Endothelial cell of hepatic sinusoid (primary cell): ENCODE measurements around the gene FXYD6.

ENCODE experiments used
- in situ Hi-C: cut with HindIII; loops from 2 replicates; pipeline ENCODE4 v1.10.0; 2017; ENCODE audit warnings: low sequenced_read_pairs

Gene FXYD6

DNA sequence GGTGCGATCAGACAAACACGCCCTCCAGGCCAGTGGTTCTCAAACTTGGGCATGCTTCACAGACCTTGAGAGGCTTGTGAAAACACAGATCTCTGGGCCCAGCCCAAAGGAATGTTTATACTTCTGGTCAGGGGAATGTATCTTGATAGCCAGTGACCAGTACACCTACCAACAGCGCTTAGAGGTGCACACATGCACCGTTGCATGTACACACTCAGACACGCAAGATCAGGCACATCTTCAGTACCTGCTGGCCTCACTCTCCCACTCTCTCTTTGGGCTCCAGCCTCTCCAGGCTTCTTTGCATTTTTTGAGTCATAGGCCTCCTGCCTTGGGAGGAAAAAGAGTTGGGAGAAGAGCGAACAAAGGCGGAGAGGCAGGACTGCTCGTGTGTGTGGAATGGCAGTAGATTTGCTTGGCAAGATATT lies 11.7 kb upstream of the FXYD6 start:
- in situ Hi-C loops, result no loop called here

DNA sequence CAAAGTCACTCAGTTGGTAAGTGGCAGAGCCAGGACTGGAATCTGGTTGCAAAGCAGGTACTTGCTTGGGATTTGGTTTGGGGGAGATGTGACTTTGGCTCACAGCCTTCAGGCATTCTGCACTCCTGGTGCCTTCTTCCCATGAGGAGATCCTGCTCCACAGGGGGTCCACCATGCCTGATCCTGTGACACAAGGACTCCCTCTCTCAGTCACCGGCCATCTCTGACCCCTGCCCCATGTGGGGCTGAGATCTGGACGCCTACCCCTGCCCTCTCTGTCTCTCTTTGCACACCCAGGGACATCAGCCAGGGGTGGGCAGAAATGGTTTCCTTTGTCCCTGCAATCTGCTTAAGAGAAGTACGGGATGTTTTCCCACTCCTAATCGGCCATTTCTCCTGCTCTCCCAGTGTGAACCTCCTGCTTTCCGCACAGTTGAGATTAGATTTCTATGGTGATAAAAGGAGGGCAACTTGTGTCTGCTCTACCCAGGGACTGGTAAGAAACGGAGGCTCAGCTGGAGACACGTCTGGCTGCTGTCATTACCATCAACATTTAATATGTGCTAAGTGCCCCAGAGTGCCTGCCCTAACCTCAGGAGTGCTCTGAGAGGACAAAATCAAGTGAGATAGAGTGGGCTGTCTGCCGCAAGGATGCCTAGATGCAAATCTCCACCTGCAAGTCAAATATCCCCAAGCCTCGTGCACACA lies 11.1 kb upstream of the FXYD6 start:
- in situ Hi-C loops, result no loop called here

DNA sequence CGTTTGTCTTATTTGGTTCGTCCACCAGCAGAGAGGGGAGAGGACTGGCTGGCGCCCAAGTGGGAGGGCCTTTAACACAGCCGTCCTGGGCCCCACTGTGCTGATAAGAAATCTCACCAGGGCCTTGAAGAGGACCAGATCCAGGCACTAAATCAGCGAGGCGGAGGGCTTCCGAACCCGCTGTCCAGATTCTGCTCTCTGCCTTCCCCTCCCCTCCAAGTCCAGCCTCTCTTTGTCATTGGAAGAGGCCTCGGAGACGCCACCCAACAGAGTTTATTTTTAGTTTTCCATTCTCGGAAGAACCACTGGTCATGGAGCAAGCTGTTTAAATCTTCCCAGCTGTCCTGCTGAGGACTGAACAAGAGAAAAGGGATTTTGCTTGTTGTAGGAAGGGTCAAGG lies 9.3 kb upstream of the FXYD6 start:
- in situ Hi-C loops, result no loop called here

DNA sequence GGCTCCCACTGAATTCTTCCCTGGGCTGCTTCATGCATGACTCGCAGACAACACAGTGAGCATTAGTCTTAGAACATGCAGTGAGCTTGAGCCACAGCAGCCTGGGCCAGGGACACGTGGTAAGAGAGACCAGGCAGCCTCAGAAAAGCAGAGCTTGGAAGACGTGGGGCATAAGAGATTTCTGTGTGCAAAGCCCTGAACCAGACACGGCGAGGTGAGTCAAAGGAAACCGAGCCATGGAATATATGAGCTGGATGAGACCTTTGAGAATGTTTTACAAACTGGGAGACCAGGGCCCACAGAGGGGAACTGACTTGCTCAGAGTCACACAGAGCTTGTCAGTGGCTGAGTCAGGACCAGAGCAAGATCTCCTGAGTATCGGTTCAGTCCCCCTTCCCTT lies 8.5 kb upstream of the FXYD6 start:
- in situ Hi-C loops, result no loop called here

DNA sequence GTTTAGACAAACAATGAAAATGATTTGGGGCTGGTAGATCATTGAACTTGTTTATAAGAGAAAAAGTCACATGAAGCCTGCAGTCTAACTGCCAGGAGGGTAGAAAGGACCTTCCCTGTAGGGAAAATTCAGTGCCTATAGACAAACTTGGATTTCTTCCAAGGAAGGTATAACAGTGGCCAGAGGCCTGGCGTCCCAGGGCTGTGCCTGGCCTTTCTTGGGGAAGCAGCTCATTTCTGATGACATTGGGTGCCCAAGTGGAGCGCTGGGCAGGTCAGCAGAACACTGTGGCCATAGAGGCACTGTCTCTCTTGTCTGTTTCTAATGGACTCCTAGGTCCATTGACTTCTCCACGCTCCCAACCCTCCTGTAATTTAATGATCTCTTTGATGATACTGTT lies 6.6 kb upstream of the FXYD6 start:
- in situ Hi-C loops, result no loop called here

DNA sequence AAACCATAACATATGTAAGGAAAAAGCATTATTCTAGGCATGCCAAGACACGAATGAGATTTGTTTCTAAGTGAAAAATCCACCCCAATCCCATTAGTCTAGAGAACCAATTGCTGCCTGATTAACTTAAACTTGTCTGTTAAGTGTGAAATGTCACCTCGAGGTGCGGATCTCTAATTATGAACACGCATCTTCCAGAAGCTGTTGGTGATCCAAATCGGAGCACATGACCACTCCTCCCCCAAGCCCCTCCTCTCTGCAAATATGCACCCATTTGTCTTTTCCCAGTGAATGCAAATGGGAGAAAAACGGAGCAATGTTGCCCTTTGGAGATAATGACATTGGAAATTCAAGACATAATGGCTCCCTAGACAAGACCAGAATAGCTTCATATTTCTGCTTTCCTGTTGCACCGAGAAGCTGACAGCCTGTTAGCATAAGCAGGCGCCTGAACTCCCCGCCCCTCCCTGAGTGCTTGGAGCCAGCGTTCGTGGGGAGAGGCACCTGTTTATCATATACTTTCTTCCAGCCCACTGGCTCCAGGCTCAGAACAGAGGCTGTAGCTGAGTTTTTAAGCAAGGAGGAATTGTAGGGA lies 6.0 kb upstream of the FXYD6 start:
- in situ Hi-C loops, result no loop called here

DNA sequence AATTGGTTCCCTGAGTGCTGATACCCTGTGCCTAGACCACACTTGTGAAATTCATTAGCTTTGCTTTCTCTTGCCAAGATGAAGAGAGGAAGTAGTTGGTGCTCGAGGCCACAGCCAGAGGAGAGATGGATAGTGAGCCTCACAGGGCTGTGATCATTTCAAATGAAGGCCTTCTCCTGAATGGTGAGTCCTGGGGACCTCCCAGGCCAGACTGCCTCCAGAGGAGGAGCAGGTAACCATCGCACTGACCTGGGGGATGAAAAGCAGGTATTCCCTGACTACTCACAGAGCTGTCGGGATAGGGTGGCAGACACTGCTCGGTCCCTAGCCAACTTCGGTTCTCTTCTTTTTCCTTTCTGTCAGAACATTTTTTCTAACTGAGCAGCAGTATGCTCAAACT lies 4.8 kb upstream of the FXYD6 start:
- in situ Hi-C loops, result no loop called here

DNA sequence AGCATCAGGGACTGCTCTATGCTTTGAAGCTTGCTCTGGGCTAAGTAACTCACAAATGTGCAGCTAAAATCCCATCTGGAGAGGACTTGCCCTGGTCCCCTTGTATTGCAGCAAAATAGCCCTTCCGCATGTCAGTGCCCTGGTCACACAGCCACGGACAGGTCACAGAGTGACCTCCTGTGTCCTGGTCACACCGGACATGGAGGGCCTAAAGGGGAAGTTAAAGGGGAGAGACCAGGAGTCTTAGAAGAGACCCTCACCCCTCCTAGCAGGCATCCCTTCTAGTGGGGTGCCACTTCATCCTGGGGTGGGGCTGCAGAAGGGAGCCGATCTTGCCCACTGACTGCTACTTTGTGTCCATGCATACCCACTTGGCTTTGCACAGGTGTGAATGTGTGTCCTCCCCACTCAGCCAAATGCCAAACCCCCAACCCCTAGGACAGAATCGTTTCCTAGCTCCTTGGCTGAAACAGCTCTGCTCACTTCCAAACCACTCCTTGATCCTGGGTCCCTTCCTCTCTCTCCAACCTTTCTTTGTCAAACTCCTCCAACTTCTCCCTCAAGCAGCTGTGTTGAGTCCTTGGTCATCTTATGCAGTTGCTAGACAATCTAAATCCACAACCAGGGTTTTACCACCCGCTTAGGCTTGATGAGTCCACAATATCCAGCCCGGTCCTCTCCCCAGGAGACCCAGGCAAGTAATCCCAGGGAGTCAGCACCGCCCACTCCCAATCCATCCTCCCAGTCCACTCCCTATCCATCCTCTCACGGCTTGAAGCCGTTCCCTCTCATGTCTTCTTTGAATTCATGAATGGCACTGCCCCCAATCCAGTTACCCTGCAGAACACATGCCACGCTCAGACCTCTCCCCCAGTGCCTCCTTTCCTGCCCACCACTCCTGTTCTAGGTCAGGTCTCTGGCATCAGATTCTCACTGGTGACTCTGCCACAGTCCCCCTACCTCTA lies 3.3 kb upstream of the FXYD6 start:
- in situ Hi-C loops, result no loop called here

DNA sequence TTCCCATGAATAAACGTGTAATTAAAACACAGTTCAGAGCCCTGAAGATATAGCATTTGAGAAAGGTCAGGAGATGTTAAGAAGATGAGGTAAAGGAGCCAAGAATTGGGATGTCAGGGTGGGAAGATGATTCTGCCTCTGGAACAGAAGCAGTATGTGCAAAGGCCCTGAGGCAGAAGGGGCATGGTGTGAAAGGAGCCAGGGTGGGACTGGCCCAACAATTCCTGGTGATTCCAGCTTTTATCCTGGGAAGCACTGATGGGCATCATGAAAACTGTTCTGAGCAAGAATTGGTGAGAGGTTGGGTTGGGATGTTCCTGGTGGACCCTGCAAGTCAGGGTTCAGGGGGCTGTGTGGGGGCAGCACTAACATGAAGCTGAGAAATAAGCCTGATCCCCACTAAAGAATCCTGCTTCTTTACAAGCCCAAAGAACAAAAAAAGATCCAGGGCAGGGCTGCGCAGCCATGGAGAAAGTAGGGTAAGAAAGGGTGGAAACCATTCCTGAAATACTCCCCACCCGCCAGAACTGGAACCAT lies 2.5 kb upstream of the FXYD6 start:
- in situ Hi-C loops, result no loop called here

DNA sequence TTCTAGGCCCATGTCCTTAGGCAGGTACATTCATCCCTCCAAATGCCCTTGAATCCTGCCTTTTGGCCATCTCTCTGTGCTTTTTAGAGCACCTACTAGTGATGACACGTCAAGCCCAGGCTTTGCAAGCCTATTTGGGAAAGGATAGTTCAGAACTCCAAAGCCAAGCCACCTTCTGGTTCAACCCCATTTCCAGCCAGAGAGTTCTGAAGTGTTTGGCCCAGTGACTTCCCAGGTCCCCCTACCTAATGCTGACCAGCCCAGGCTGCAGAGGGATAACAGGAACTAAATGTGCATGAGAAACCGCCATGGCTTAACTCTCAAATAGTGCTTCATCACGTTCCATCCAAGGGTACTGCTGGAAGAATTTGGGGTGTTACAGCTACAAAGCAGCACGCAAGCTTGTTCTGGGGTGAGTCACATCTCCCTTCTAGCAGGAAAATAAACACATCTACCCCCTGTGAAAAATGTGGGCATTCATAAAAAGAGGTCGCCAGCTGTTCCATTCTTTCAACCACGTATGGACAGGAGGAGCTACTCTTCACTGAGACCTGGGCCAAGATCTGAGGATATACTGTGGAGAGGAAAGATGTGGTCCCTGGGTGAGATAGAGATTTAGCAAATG lies 2.0 kb upstream of the FXYD6 start:
- in situ Hi-C loops, result no loop called here

DNA sequence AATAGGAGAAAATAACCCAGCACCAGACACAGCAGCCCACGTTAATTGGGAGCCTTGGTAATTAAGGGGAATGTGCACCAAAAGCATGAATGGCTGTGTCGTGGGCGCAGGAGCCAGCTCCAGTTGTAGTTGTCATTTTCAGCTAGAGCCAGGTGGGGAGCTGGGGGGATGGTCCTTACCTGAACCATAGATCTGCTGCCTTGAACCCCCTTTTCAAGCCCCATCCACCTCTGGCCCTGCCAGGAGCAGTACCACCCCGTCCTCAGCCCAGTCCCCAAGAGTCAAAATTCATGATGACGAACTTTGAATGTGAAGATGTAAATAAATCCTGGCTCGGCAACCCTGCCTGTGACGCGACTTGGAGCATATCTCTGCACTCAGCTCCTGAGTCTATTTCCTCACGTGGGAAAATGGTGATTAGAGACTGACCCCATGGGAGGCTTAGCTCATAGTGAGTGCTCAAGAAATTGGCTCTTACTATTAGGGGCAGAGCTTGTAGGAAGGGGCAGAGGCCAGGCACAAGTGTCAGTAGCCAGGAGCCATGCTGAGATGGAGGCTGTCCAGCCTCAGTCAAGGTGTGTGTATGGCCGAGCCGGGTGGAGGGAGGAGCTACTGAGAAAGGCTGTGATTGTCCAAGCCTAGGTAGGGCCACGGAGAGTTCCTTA lies 794 bp upstream of the FXYD6 start:
- in situ Hi-C loops, result no loop called here

DNA sequence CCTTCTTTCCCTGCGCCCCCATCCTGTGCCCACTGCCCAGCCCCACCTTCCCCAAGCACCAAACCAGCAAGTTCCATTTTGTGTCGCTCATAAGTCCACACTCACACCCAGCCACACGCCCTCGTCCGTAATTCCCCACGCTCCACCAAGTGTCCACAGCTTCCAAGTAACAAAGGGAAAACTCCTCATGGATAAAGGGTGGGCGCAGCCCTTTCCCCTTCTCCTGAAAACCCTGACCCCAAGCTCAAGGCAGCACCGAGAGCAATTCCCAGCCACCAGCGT lies 458 bp downstream of the FXYD6 start:
- in situ Hi-C loops, result no loop called here

DNA sequence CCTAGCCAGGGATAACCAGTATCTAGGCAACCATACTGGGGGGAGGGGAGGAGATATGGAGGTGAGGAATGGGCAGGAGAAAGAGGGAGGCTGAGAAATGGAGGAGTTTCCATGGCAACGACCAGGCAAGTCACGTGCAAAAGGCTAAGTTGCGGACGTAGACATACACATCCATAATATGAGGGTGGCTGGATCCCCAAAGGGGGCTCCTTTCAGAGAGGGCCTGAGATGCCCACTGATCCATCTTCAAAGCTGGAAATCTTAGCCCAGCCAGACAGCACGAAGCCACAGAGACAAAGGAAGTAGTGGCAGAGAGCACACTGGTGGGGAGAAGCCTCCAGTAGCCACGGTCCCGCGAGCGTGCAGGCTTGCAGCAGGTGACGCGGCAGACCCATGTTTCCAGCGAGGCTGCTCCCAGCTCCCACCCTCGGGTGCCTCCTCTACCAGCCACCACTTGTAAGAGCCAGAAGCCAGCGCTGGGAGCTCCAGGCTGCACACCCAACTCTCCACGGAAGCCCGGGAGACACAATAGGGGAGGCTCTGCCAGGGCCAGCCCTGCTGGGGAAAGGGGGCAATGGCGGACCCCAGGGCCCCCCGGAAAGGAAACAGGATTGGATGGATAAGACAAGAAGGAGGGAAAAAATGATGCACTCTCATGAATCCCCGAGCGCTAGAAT lies 938 bp downstream of the FXYD6 start:
- in situ Hi-C loops, result no loop called here

DNA sequence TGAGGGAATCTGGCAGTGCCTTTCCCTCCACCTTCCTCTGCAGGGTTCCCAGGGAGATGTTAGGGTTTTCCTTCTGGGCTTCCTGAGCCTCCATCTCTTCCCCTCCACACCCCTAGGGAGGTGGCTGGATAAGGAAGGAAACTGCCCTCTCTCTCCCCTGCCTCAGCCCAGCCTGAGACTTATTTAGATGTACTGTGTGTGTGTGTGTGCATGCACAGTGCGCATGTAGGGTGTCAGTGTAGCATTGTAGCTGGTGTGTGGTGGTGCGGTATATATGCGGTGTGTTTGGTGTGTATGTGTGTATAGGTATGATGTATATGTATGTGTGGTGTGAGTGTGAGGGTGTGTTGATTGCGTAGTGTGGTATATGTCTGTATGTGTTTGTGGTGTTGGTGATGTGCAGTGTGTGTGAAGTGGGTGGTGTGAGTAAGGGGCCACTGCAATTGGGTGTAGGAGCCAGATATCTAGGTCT lies 1.5 kb downstream of the FXYD6 start:
- in situ Hi-C loops, result no loop called here

DNA sequence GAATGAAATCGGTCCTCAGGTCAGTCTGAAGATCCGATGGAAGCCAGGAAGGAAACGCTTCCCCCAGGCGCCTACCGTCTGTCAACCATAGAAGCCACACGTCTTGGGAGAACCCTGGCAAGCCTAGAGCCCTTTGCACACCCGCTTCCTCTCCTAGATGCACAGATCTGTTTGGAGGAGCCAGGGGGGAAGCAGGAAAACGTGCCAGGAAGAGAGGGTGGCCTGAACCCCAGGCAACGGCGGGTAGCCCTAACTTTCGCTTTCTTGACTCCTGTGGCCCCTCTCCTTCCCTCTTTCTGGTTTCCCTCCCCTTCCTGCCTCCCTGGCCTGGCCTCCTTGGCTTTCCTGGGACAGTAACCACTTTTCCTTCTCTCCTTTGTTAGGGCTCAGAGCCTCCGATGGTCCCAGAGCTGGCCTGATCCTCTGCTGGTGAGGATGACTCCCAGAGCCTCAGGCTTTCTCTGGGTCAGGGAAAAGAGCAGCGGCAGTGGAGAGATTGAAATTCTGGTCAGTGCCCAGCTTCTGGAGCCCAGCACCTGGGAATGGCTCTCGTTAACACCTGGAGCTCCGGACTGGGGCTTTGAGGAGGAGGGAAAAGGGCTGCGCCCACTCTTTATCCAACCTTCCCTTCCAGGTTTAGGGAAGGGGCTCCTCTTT lies 2.1 kb downstream of the FXYD6 start:
- in situ Hi-C loops, result no loop called here

DNA sequence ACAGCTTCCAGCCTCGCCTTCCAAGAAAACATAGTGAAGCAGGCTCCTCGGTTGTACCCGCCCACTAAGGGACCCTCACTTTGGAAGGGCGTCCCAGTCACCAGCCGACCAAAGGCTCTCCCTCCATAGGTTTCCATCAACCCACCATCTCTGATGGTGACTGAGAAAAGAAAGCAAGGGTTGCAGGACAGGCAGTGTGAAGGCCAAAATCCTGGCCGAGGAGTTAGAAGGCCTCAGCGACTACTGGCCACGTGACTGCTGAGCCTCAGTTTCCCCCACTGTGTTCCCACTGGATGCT lies 2.7 kb downstream of the FXYD6 start:
- in situ Hi-C loops, result no loop called here

DNA sequence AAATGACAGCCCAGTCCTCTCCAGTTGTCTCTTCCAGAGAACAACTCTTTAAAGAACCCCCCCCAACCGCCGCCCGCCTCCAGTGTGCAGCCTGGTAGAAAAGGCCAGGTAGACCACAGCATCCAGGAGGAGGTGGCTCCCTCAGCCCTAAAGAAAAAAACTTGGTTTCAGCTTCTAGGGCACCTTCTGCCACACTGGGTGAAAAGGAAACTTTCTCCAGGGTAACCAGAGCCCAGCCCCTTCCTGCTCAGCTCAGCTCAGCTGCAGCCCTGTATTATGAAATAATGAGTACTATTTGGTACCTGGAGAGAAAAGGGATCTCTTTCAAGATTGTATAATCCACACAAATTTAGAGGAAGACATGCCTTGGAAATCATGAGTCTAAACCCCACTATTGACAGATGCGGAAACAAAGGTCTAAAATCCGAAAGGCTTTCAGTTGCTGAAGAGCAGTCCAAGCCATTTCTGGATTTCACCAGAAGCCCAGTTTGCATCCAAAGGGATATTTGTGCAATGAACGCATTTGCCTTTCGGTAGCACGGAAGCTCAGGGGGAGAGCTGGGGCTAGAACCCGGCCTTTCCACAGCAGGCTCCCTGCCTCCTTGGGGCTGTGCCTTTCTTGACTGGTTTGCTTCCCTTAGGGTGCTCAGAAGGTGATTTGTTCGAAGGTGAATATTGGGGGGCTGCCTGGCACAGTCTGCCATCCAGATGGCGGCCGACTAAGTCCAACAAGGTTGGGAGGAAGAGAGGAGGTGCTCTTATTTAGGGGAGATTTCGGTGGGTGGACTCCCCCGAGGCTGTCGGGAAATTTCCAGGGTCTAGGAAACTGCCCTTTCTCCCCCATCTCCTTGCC lies 3.3 kb downstream of the FXYD6 start:
- in situ Hi-C loops, result no loop called here

DNA sequence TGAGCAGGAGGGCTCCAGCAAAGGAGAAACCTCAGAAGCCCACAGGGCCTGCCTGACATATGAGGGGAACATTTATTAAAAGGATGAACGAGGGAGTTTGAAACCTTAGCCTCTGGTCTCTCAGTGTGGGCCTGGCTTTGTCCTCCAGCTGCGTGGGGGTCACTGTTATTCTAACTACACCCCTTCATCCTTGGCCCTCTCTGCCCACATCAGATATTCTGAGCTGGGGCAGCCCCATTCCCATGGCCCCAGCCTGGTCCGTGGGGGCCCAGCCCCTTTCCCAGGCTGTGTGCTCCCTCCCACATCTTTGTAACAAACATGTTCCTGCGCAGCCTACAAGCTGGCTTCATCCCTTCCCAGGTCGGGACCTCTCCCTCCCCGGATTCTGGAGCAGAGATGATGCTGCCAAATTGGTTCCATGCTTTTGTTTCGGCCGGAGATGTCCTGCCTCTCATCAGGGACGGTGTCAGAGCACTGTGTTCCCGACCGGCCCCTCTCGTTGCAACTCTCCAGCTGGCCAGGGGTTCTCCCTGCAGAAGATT lies 4.0 kb downstream of the FXYD6 start:
- in situ Hi-C loops, result no loop called here

DNA sequence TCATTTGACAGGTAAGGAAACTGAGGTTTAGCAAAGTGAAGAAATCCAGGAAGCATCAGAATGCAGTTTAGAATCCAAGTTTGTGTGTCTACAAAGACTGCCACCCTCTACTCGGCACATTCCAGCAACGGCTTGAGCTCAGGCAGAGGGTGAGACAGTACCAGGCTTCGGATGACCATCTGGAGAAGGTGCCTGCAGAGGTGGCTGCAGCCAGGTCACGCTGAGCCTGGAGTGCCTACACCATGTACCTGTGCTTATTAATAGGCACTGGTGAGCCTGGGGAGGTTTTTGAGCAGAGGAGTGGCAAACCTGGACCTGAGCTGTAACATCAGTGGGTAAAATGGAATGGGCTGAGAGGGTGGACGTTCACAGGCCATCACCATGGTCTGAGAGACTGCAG lies 4.7 kb downstream of the FXYD6 start:
- in situ Hi-C loops, result no loop called here
